HG03469 (cell line): ENCODE results near the gene LRIF1.
"Not testable (repeated sequence)": the region's sequence is repeated elsewhere in the genome, so short reads cannot be mapped to it uniquely, and the experiment has no call there.

Experiments
- ATAC-seq: cut with Tn5 transposase; IDR thresholded peaks from one replicate; pipeline ENCODE4 v1.9.1; 2021; ENCODE audit warnings: mild to moderate bottlenecking, moderate library complexity, moderate number of reproducible peaks; ENCODE audit not compliant: unreplicated experiment

The LRIF1 gene

GRCh38 chr1:110952031-110952430, 11.7 kb downstream of the LRIF1 start:
- no peak for ATAC-seq

- ATAC-seq = no peak
Measured at GRCh38 chr1:110951161-110951560, 12.6 kb downstream of the LRIF1 start.

GRCh38 chr1:110948038-110948810, 15.5 kb downstream of the LRIF1 start:
- no peak for ATAC-seq

- ATAC-seq = no peak
Measured at GRCh38 chr1:110945626-110946025, 18.1 kb downstream of the LRIF1 start.

- no peak for ATAC-seq
Measured at GRCh38 chr1:110944806-110945205, 18.9 kb downstream of the LRIF1 start.

GRCh38 chr1:110936567-110936966, 27.2 kb downstream of the LRIF1 start:
- no peak for ATAC-seq

GRCh38 chr1:110931097-110931496, 32.6 kb downstream of the LRIF1 start:
- ATAC-seq = not testable (repeated sequence)

GRCh38 chr1:110928904-110929303, 34.8 kb downstream of the LRIF1 start:
- no peak for ATAC-seq

- no peak for ATAC-seq
Measured at GRCh38 chr1:110928191-110928590, 35.5 kb downstream of the LRIF1 start.

GRCh38 chr1:110927484-110928075, 36.1 kb downstream of the LRIF1 start:
- ATAC-seq = no peak

GRCh38 chr1:110921953-110922352, 41.8 kb downstream of the LRIF1 start:
- no peak for ATAC-seq

GRCh38 chr1:110918016-110918415, 45.7 kb downstream of the LRIF1 start:
- no peak for ATAC-seq

- no peak for ATAC-seq
Measured at GRCh38 chr1:110916669-110917306, 46.9 kb downstream of the LRIF1 start.

- ATAC-seq = no peak
Measured at GRCh38 chr1:110916274-110916668, 47.5 kb downstream of the LRIF1 start.

GRCh38 chr1:110915804-110916203, 47.9 kb downstream of the LRIF1 start:
- no peak for ATAC-seq

GRCh38 chr1:110914676-110915075, 49.0 kb downstream of the LRIF1 start:
- no peak for ATAC-seq

GRCh38 chr1:110912784-110913183, 50.9 kb downstream of the LRIF1 start:
- ATAC-seq = no peak

GRCh38 chr1:110903853-110904500, 59.7 kb downstream of the LRIF1 start:
- ATAC-seq = no peak

GRCh38 chr1:110902820-110903463, 60.8 kb downstream of the LRIF1 start:
- no peak for ATAC-seq

GRCh38 chr1:110899458-110899843, 64.3 kb downstream of the LRIF1 start:
- ATAC-seq = no peak
